WTC11 (cell line): ENCODE results near the gene FBXO4. TPM values are rescaled to one million over a fixed set of nuclear protein-coding genes. Genes with fewer than 3 reads are reported as not detected.

ENCODE experiments used
- ATAC-seq: fragments of 200-7000 bp; cut with Tn5 transposase; 2 replicates; pipeline ENCODE4 v1.10.0; 2021; ENCODE audit warnings: mild to moderate bottlenecking, moderate library complexity
- CTCF ChIA-PET: fragments of 300-600 bp; sonication (Branson Sonifier 250); formaldehyde crosslinking; loops from one replicate; lab custom pipeline; 2021; ENCODE audit warnings: antibody characterized with exemption; lab: Charles Lee
- POLR2A ChIA-PET: fragments of 350-600 bp; sonication (Branson Sonifier 250); formaldehyde crosslinking; loops from one replicate; lab custom pipeline; 2021; ENCODE audit warnings: antibody characterized with exemption; lab: Charles Lee
- DNase-seq: peaks from one replicate; pipeline ENCODE4 v3.0.0; 2021; ENCODE audit warnings: low spot score
- H3K27ac Mint-ChIP-seq: 2 replicates; pipeline ENCODE4 v1.8.0; 2021; ENCODE audit warnings: mixed read lengths
- H3K27me3 Mint-ChIP-seq: 2 replicates; pipeline ENCODE4 v1.8.0; 2021; ENCODE audit warnings: low read depth, mild to moderate bottlenecking, moderate library complexity, mixed read lengths
- H3K36me3 Mint-ChIP-seq: 2 replicates; pipeline ENCODE4 v1.8.0; 2021; ENCODE audit warnings: mixed read lengths
- H3K4me1 Mint-ChIP-seq: 2 replicates; pipeline ENCODE4 v1.8.0; 2022; ENCODE audit warnings: mixed read lengths
- H3K4me3 Mint-ChIP-seq: 2 replicates; pipeline ENCODE4 v1.8.0; 2021; ENCODE audit warnings: mild to moderate bottlenecking, moderate library complexity, mixed read lengths
- H3K9me3 Mint-ChIP-seq: 2 replicates; pipeline ENCODE4 v1.8.0; 2021; ENCODE audit warnings: mixed read lengths
- CREM ChIP-seq: sonication (generic); formaldehyde crosslinking; IDR thresholded peaks from 2 replicates; pipeline ENCODE4 v1.8.1; 2022; ENCODE audit warnings: mild to moderate bottlenecking, missing genetic modification reagents, moderate library complexity
- EMX1 ChIP-seq: fragments of 250-450 bp; sonication (Bioruptor Pico); IDR thresholded peaks from 2 replicates; pipeline ENCODE4 v1.8.0; 2021; ENCODE audit warnings: mild to moderate bottlenecking
- ESRRA ChIP-seq: sonication (generic); formaldehyde crosslinking; IDR thresholded peaks from 2 replicates; pipeline ENCODE4 v1.8.1; 2022; ENCODE audit warnings: mild to moderate bottlenecking, missing genetic modification reagents, borderline replicate concordance
- GABPB1 ChIP-seq: sonication (generic); formaldehyde crosslinking; IDR thresholded peaks from 2 replicates; pipeline ENCODE4 v1.8.1; 2023; ENCODE audit warnings: mild to moderate bottlenecking, missing genetic modification reagents
- GTF2I ChIP-seq: fragments of 250-450 bp; sonication (Bioruptor Pico); conservative IDR thresholded peaks from 2 replicates; pipeline ENCODE4 v1.4.0; 2021; ENCODE audit warnings: mild to moderate bottlenecking
- IRF2 ChIP-seq: sonication (generic); formaldehyde crosslinking; IDR thresholded peaks from 2 replicates; pipeline ENCODE4 v1.8.0; 2022; ENCODE audit warnings: low read depth, missing genetic modification reagents, borderline replicate concordance
- JAZF1 ChIP-seq: fragments of 250-450 bp; sonication (Bioruptor Pico); IDR thresholded peaks from 2 replicates; pipeline ENCODE4 v1.9.0; 2021; ENCODE audit warnings: moderate library complexity, mild to moderate bottlenecking, inconsistent platforms
- JUN ChIP-seq: sonication (generic); formaldehyde crosslinking; IDR thresholded peaks from 2 replicates; pipeline ENCODE4 v1.8.0; 2023; ENCODE audit warnings: mild to moderate bottlenecking, missing genetic modification reagents
- KAT7 ChIP-seq: sonication (generic); formaldehyde crosslinking; IDR thresholded peaks from 2 replicates; pipeline ENCODE4 v1.8.1; 2023; ENCODE audit warnings: missing genetic modification reagents, mild to moderate bottlenecking, borderline replicate concordance
- MXD4 ChIP-seq: fragments of 250-450 bp; sonication (Bioruptor Pico); IDR thresholded peaks from 2 replicates; pipeline ENCODE4 v1.8.0; 2021; ENCODE audit warnings: mild to moderate bottlenecking, moderate library complexity, borderline replicate concordance
- NFYB ChIP-seq: sonication (generic); formaldehyde crosslinking; conservative IDR thresholded peaks from 2 replicates; pipeline ENCODE4 v1.8.0; 2022; ENCODE audit warnings: low read depth, missing genetic modification reagents
- NR2C2 ChIP-seq: sonication (generic); formaldehyde crosslinking; IDR thresholded peaks from 2 replicates; pipeline ENCODE4 v1.8.0; 2022; ENCODE audit warnings: mild to moderate bottlenecking, missing genetic modification reagents
- SMAD3 ChIP-seq: sonication (generic); formaldehyde crosslinking; IDR thresholded peaks from 2 replicates; pipeline ENCODE4 v1.8.0; 2022; ENCODE audit warnings: missing genetic modification reagents, mild to moderate bottlenecking, borderline replicate concordance
- TEAD1 ChIP-seq: sonication (generic); formaldehyde crosslinking; IDR thresholded peaks from 2 replicates; pipeline ENCODE4 v1.8.0; 2022; ENCODE audit warnings: mild to moderate bottlenecking, missing genetic modification reagents
- ZBTB21 ChIP-seq: sonication (generic); formaldehyde crosslinking; IDR thresholded peaks from 2 replicates; pipeline ENCODE4 v1.8.1; 2023; ENCODE audit warnings: mild to moderate bottlenecking, missing genetic modification reagents, borderline replicate concordance
- ZNF121 ChIP-seq: sonication (generic); formaldehyde crosslinking; IDR thresholded peaks from 2 replicates; pipeline ENCODE4 v1.8.0; 2023; ENCODE audit warnings: missing genetic modification reagents
- ZNF138 ChIP-seq: sonication (generic); formaldehyde crosslinking; conservative IDR thresholded peaks from 2 replicates; pipeline ENCODE4 v1.8.1; 2022; ENCODE audit warnings: mild to moderate bottlenecking, moderate library complexity, missing genetic modification reagents
- total RNA-seq: library from RNA; stranded (reverse); gene quantifications from 3 replicates; pipeline ENCODE4 v1.2.3, GENCODE V29; 2021
- TF ChIP-seq, protein P1 (sequence below): fragments of 250-450 bp; sonication (Bioruptor Pico); IDR thresholded peaks from 2 replicates; pipeline ENCODE4 v1.9.0; 2021; ENCODE audit warnings: mild to moderate bottlenecking
- TF ChIP-seq, protein P2 (sequence below): sonication (generic); formaldehyde crosslinking; IDR thresholded peaks from 2 replicates; pipeline ENCODE4 v1.8.1; 2022; ENCODE audit warnings: low read depth, missing genetic modification reagents, borderline replicate concordance
- TF ChIP-seq, protein P3 (sequence below): sonication (generic); formaldehyde crosslinking; IDR thresholded peaks from 2 replicates; pipeline ENCODE4 v1.8.1; 2022; ENCODE audit warnings: low read depth, mild to moderate bottlenecking, moderate library complexity, missing genetic modification reagents, borderline replicate concordance
- TF ChIP-seq, protein P4 (sequence below): sonication (generic); formaldehyde crosslinking; IDR thresholded peaks from 2 replicates; pipeline ENCODE4 v1.8.0; 2023; ENCODE audit warnings: missing genetic modification reagents
- TF ChIP-seq, protein P5 (sequence below): sonication (generic); formaldehyde crosslinking; IDR thresholded peaks from 2 replicates; pipeline ENCODE4 v1.8.1; 2022; ENCODE audit warnings: missing genetic modification reagents, borderline replicate concordance
- TF ChIP-seq, protein P6 (sequence below): sonication (generic); formaldehyde crosslinking; IDR thresholded peaks from 2 replicates; pipeline ENCODE4 v1.8.1; 2023; ENCODE audit warnings: mild to moderate bottlenecking, missing genetic modification reagents
- TF ChIP-seq, protein P7 (sequence below): sonication (generic); formaldehyde crosslinking; IDR thresholded peaks from 2 replicates; pipeline ENCODE4 v1.8.0; 2022; ENCODE audit warnings: mild to moderate bottlenecking, missing genetic modification reagents
- TF ChIP-seq, protein P8 (sequence below): sonication (generic); formaldehyde crosslinking; IDR thresholded peaks from 2 replicates; pipeline ENCODE4 v1.8.1; 2022; ENCODE audit warnings: mild to moderate bottlenecking, missing genetic modification reagents, moderate library complexity, borderline replicate concordance

The FBXO4 gene
- total RNA-seq, 1 experiment from 2014 or later: 0.72 TPM

DNA sequence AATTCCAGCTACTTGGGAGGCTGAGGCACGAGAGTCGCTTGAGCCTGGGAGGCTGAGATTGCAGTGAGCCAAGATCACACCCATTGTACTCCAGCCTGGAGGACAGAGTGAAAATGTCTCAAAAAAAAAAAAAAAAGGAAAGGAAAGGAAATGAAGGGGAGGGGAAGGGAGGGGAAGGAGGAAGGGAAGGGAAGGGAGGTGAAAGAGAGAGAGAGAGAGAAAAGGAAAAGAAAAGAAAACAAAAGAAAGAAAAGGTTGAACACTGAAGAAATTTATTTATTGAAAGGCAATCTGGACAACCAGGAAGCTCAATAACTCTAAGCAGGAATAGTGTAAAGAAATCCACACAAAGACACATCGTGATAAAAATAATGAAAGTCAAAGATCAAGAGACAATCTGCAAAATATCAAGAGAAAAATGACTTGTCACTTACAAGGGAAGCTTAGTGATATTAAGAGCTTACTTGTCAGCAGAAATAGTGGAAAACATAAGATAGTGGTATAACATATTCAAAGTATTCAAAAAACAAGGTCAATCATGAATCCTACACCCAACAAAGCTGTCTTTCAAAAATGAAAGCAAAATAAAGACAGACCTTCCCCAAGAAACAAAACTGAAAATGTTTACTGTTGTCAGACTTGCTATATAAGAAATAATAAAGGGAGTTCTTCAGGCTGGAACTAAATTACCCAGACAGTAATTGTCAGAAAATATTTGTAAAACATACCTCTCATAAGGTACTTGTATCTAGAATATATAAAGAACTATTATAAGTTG, 31.8 kb upstream of the FBXO4 start:
- TF ChIP-seq TEAD1 (CRISPR knock-in tag) (no peak), JUN (CRISPR knock-in tag) (no peak), MXD4 (CRISPR knock-in tag) (no peak), JAZF1 (CRISPR knock-in tag) (no peak), ZNF138 (CRISPR knock-in tag) (no peak), SMAD3 (CRISPR knock-in tag) (no peak), ZBTB21 (CRISPR knock-in tag) (no peak), EMX1 (CRISPR knock-in tag) (no peak), GTF2I (CRISPR knock-in tag) (no peak), IRF2 (no peak), ESRRA (CRISPR knock-in tag) (no peak), NR2C2 (CRISPR knock-in tag) (no peak), GABPB1 (CRISPR knock-in tag) (no peak)
- TF ChIP-seq, protein P1, sequence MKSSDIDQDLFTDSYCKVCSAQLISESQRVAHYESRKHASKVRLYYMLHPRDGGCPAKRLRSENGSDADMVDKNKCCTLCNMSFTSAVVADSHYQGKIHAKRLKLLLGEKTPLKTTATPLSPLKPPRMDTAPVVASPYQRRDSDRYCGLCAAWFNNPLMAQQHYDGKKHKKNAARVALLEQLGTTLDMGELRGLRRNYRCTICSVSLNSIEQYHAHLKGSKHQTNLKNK: no peak
- TF ChIP-seq, protein P2, sequence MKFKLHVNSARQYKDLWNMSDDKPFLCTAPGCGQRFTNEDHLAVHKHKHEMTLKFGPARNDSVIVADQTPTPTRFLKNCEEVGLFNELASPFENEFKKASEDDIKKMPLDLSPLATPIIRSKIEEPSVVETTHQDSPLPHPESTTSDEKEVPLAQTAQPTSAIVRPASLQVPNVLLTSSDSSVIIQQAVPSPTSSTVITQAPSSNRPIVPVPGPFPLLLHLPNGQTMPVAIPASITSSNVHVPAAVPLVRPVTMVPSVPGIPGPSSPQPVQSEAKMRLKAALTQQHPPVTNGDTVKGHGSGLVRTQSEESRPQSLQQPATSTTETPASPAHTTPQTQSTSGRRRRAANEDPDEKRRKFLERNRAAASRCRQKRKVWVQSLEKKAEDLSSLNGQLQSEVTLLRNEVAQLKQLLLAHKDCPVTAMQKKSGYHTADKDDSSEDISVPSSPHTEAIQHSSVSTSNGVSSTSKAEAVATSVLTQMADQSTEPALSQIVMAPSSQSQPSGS (CRISPR knock-in tag): no peak
- TF ChIP-seq, protein P3, sequence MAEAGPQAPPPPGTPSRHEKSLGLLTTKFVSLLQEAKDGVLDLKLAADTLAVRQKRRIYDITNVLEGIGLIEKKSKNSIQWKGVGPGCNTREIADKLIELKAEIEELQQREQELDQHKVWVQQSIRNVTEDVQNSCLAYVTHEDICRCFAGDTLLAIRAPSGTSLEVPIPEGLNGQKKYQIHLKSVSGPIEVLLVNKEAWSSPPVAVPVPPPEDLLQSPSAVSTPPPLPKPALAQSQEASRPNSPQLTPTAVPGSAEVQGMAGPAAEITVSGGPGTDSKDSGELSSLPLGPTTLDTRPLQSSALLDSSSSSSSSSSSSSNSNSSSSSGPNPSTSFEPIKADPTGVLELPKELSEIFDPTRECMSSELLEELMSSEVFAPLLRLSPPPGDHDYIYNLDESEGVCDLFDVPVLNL (CRISPR knock-in tag): no peak
- TF ChIP-seq, protein P4, sequence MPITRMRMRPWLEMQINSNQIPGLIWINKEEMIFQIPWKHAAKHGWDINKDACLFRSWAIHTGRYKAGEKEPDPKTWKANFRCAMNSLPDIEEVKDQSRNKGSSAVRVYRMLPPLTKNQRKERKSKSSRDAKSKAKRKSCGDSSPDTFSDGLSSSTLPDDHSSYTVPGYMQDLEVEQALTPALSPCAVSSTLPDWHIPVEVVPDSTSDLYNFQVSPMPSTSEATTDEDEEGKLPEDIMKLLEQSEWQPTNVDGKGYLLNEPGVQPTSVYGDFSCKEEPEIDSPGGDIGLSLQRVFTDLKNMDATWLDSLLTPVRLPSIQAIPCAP (CRISPR knock-in tag): no peak
- TF ChIP-seq, protein P5, sequence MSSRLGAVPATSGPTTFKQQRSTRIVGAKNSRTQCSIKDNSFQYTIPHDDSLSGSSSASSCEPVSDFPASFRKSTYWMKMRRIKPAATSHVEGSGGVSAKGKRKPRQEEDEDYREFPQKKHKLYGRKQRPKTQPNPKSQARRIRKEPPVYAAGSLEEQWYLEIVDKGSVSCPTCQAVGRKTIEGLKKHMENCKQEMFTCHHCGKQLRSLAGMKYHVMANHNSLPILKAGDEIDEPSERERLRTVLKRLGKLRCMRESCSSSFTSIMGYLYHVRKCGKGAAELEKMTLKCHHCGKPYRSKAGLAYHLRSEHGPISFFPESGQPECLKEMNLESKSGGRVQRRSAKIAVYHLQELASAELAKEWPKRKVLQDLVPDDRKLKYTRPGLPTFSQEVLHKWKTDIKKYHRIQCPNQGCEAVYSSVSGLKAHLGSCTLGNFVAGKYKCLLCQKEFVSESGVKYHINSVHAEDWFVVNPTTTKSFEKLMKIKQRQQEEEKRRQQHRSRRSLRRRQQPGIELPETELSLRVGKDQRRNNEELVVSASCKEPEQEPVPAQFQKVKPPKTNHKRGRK (CRISPR knock-in tag): no peak
- DNase-seq (no peak), ATAC-seq (no peak)
- Mint-ChIP-seq H3K4me3 (no peak overlapping the region), H3K9me3 (peaks cover 33% of the 10 kb centered on the region), H3K27ac (no peak overlapping the region), H3K4me1 (peaks cover 6% of the 10 kb centered on the region; the same call in 1 of the 2 replicates), H3K36me3 (no peaks in the 10 kb centered on the region), H3K27me3 (peaks cover 4% of the 10 kb centered on the region)
- CTCF ChIA-PET: interaction anchor here (0.9 kb wide), 1 partner anchor 131 kb away, joined by 3 read pairs; no protein-coding TSS in a partner anchor
- POLR2A ChIA-PET: no interaction called here

DNA sequence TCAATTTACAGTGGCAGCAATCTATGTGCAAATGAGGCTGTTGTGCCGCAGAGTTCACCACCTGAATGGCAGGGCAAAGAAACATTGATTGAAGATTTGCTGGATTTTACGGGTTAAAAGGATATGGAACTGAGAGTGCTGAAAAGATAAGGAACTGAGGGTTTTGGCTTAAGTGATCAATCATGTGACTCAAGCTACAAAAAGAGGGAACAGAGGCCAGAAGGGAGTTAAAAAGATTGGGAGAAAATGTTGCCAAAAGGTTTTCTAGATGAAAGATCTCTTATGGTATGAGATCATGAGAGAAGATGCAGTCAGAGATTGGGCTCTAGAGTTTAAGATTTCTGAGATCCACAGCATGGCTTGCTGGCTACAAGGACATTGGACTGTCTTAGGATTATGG, 28.9 kb upstream of the FBXO4 start:
- H3K9me3 Mint-ChIP-seq: peaks cover 11% of the 10 kb centered on the region
- ChIA-PET POLR2A (no interaction called here), CTCF (interaction anchor here (0.7 to 1.5 kb wide), 2 partner anchors 29 to 161 kb away, joined by 3 to 4 read pairs; partner anchors contain the start of gene FBXO4)
- H3K27ac Mint-ChIP-seq: no peak overlapping the region
- DNase-seq: no peak
- H3K36me3 Mint-ChIP-seq: no peaks in the 10 kb centered on the region
- H3K4me1 Mint-ChIP-seq: peaks cover 2% of the 10 kb centered on the region; the same call in 1 of the 2 replicates
- no peak for ATAC-seq
- H3K4me3 Mint-ChIP-seq: no peak overlapping the region
- H3K27me3 Mint-ChIP-seq: peaks cover 4% of the 10 kb centered on the region
- TF ChIP-seq ZNF121 (CRISPR knock-in tag) (no peak), KAT7 (CRISPR knock-in tag) (no peak), CREM (CRISPR knock-in tag) (no peak), NFYB (CRISPR knock-in tag) (no peak)
- TF ChIP-seq, protein P6, sequence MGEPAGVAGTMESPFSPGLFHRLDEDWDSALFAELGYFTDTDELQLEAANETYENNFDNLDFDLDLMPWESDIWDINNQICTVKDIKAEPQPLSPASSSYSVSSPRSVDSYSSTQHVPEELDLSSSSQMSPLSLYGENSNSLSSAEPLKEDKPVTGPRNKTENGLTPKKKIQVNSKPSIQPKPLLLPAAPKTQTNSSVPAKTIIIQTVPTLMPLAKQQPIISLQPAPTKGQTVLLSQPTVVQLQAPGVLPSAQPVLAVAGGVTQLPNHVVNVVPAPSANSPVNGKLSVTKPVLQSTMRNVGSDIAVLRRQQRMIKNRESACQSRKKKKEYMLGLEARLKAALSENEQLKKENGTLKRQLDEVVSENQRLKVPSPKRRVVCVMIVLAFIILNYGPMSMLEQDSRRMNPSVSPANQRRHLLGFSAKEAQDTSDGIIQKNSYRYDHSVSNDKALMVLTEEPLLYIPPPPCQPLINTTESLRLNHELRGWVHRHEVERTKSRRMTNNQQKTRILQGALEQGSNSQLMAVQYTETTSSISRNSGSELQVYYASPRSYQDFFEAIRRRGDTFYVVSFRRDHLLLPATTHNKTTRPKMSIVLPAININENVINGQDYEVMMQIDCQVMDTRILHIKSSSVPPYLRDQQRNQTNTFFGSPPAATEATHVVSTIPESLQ (CRISPR knock-in tag): no peak
- TF ChIP-seq, protein P7, sequence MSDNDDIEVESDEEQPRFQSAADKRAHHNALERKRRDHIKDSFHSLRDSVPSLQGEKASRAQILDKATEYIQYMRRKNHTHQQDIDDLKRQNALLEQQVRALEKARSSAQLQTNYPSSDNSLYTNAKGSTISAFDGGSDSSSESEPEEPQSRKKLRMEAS (CRISPR knock-in tag): no peak
- TF ChIP-seq, protein P4 (CRISPR knock-in tag): no peak
- TF ChIP-seq, protein P8, sequence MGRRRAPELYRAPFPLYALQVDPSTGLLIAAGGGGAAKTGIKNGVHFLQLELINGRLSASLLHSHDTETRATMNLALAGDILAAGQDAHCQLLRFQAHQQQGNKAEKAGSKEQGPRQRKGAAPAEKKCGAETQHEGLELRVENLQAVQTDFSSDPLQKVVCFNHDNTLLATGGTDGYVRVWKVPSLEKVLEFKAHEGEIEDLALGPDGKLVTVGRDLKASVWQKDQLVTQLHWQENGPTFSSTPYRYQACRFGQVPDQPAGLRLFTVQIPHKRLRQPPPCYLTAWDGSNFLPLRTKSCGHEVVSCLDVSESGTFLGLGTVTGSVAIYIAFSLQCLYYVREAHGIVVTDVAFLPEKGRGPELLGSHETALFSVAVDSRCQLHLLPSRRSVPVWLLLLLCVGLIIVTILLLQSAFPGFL (CRISPR knock-in tag): no peak
